Thoracic aorta (tissue), 2 donors: Measurements from ENCODE around the gene JMJD1C. TPM values are rescaled to one million over a fixed set of nuclear protein-coding genes. Genes with fewer than 3 reads are reported as not detected.
"Not testable (repeated sequence)": the region's sequence is repeated elsewhere in the genome, so short reads cannot be mapped to it uniquely, and the experiment has no call there.

ENCODE experiments used
- ATAC-seq: fragments of 150-250 bp; one replicate; pipeline ENCODE4 v1.8.0; 2017; ENCODE audit warnings: low read depth; ENCODE audit not compliant: insufficient number of reproducible peaks, low FRiP score
- DNase-seq: peaks from one replicate; pipeline ENCODE4 v3.0.0-alpha.2; 2020; ENCODE audit warnings: low spot score
- H3K27ac ChIP-seq, 2 donors: fragments of 200-600 bp; sonication (generic); 1 replicate in 1 of 2; 2 replicates in 1 of 2; pipeline ENCODE4 v1.5.1; 2016; ENCODE audit warnings: mild to moderate bottlenecking in 2 of 2, moderate library complexity in 2 of 2
- H3K27me3 ChIP-seq: fragments of 200-600 bp; sonication (generic); replicated peaks from 2 replicates; pipeline ENCODE4 v1.6.0; 2016; ENCODE audit warnings: mild to moderate bottlenecking; ENCODE audit not compliant: insufficient read depth
- H3K36me3 ChIP-seq: fragments of 200-600 bp; sonication (generic); one replicate; pipeline ENCODE4 v1.5.1; 2016
- H3K4me1 ChIP-seq, 2 donors: fragments of 200-600 bp; sonication (generic); 1 replicate in 1 of 2; 2 replicates in 1 of 2; pipeline versions ENCODE4 v1.5.1 to v1.6.0; 2016; ENCODE audit warnings: low read depth in 2 of 2, mild to moderate bottlenecking in 1 of 2; ENCODE audit not compliant: control insufficient read depth in 1 of 2
- H3K4me3 ChIP-seq: fragments of 200-600 bp; sonication (generic); 2 replicates; pipeline ENCODE4 v1.5.1; 2016; ENCODE audit warnings: mild to moderate bottlenecking
- H3K9me3 ChIP-seq: fragments of 200-600 bp; sonication (generic); 2 replicates; pipeline ENCODE4 v1.5.1; 2016
- total RNA-seq, 2 donors: library from RNA; depleted of rRNA; stranded (reverse); fragments of >200 nt; gene quantifications; one replicate each; pipeline versions ENCODE4 v1.1.0 to v1.2.3, GENCODE V29; 2016
- TF ChIP-seq, protein P1 (sequence below): fragments of 200-600 bp; sonication (generic); IDR thresholded peaks from one replicate; pipeline ENCODE4 v1.5.1; 2019; ENCODE audit warnings: antibody characterized with exemption

JMJD1C gene
- total RNA-seq, 2 donors from 2014 or later = 95.2 to 215 TPM

DNA sequence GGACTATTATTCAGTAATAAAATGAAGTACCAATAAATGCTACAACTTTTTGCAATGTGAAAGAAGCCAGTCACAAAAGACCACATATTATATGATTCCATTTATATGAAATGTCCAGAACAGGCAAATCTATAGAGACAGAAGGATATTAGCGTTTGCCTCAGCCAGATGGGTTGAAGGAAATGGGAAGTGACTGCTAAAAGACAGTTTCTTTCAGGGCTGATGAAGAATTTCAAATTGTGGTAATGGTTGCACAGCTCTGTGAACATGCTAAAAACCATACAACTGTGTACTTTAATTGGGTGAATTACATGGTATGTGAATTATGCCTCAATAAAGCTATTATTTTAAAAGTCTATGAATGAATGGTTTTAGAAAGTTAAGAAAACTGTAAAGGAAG, 31.5 kb upstream of the JMJD1C start:
- Histone ChIP-seq H3K4me3 (no peak overlapping the region), H3K9me3 (no peaks in the 10 kb centered on the region), H3K36me3 (no peaks in the 10 kb centered on the region), H3K27me3 (no peaks in the 10 kb centered on the region), H3K4me1 (peaks cover 6 to 29% of the 10 kb centered on the region in 2 donors), H3K27ac (no peak overlapping the region)
- no peak for DNase-seq
- TF ChIP-seq, protein P1, sequence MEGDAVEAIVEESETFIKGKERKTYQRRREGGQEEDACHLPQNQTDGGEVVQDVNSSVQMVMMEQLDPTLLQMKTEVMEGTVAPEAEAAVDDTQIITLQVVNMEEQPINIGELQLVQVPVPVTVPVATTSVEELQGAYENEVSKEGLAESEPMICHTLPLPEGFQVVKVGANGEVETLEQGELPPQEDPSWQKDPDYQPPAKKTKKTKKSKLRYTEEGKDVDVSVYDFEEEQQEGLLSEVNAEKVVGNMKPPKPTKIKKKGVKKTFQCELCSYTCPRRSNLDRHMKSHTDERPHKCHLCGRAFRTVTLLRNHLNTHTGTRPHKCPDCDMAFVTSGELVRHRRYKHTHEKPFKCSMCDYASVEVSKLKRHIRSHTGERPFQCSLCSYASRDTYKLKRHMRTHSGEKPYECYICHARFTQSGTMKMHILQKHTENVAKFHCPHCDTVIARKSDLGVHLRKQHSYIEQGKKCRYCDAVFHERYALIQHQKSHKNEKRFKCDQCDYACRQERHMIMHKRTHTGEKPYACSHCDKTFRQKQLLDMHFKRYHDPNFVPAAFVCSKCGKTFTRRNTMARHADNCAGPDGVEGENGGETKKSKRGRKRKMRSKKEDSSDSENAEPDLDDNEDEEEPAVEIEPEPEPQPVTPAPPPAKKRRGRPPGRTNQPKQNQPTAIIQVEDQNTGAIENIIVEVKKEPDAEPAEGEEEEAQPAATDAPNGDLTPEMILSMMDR = no peak
- no peak for ATAC-seq

- H3K27ac ChIP-seq = no peak overlapping the region
- no peak for DNase-seq
- H3K4me3 ChIP-seq = no peak overlapping the region
- H3K27me3 ChIP-seq = no peaks in the 10 kb centered on the region
- TF ChIP-seq, protein P1 = no peak
- ATAC-seq = no peak
- H3K36me3 ChIP-seq = no peaks in the 10 kb centered on the region
- H3K4me1 ChIP-seq = peaks cover 13 to 32% of the 10 kb centered on the region in 2 donors
- no peaks in the 10 kb centered on the region for H3K9me3 ChIP-seq
Measured at GRCh38 chr10:63496561-63496960, 30.8 kb upstream of the JMJD1C start.

- Histone ChIP-seq H3K27ac (no peak overlapping the region), H3K4me1 (peaks cover 13 to 32% of the 10 kb centered on the region in 2 donors), H3K36me3 (no peaks in the 10 kb centered on the region), H3K4me3 (no peak overlapping the region), H3K27me3 (no peaks in the 10 kb centered on the region), H3K9me3 (no peaks in the 10 kb centered on the region)
- no peak for DNase-seq
- TF ChIP-seq, protein P1 = no peak
- ATAC-seq = no peak
Measured at GRCh38 chr10:63494951-63495350, 29.2 kb upstream of the JMJD1C start.

- H3K27me3 ChIP-seq = no peaks in the 10 kb centered on the region
- no peak overlapping the region for H3K4me3 ChIP-seq
- H3K9me3 ChIP-seq = no peaks in the 10 kb centered on the region
- peak overlapping the region in 1 of 2 donors; percentile 79 for H3K27ac ChIP-seq
- TF ChIP-seq, protein P1 = no peak
- no peaks in the 10 kb centered on the region for H3K36me3 ChIP-seq
- DNase-seq (no peak), ATAC-seq (no peak)
- H3K4me1 ChIP-seq = peaks cover 13 to 24% of the 10 kb centered on the region in 2 donors
Measured at GRCh38 chr10:63493004-63493403, 27.2 kb upstream of the JMJD1C start.

DNA sequence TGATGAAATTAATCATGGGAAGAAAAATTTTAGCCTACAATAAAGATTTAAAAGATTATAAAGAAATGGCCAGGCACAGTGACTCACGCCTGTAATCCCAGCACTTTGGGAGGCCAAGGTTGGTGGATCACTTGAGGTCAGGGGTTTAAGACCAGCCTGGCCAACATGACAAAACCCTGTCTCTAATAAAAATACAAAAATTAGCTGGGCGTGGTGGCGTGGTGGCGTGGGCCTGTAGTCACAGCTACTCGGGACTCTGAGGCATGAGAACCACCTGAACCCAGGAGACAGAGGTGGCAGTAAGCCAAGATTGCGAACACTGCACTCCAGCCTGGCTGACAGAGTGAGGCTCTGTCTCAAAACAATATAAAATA, 26.5 kb upstream of the JMJD1C start:
- Histone ChIP-seq H3K27ac (peak overlapping the region; percentile 31 to 79), H3K4me3 (peak overlapping the region; percentile 56), H3K4me1 (peaks cover 13 to 18% of the 10 kb centered on the region in 2 donors)
- not testable (repeated sequence) for ATAC-seq, DNase-seq, H3K9me3 ChIP-seq, H3K36me3 ChIP-seq, H3K27me3 ChIP-seq
